ENCODE results near the gene CDC42.

DNA sequence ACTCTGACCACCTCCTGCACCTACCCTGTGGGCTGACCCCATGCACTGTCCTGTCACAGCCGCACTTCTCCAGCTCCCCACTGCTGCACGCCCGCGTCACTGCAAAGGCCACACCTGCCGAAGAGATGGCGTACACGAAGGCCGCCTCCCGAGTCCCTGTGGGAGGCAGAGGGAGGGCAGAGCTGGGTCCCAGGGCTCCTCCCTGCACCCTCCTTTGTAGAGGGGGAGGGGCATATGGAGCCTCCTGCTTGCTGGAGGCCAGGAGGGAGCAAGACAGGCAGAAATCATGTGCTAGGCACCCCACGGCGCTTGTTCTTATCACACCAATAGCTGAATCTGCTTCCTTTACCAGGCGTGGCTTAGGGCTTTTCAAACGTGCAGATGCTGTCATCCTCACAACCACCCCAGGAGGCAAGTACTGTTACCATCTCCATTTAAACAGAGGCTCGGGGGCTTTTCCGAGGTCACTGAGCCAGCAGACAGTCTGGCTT is 69.0 kb downstream of the CDC42 start:
- TF ChIP-seq, protein P1, sequence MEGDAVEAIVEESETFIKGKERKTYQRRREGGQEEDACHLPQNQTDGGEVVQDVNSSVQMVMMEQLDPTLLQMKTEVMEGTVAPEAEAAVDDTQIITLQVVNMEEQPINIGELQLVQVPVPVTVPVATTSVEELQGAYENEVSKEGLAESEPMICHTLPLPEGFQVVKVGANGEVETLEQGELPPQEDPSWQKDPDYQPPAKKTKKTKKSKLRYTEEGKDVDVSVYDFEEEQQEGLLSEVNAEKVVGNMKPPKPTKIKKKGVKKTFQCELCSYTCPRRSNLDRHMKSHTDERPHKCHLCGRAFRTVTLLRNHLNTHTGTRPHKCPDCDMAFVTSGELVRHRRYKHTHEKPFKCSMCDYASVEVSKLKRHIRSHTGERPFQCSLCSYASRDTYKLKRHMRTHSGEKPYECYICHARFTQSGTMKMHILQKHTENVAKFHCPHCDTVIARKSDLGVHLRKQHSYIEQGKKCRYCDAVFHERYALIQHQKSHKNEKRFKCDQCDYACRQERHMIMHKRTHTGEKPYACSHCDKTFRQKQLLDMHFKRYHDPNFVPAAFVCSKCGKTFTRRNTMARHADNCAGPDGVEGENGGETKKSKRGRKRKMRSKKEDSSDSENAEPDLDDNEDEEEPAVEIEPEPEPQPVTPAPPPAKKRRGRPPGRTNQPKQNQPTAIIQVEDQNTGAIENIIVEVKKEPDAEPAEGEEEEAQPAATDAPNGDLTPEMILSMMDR (conservative IDR thresholded peaks at IDR 0.05; ENCODE audit: low read depth, low read length): no peak
- no peak for TF ChIP-seq POLR2A (IDR thresholded peaks at IDR 0.05; ENCODE audit: low read depth, low read length)
- no peak for TF ChIP-seq SMC3 (IDR thresholded peaks at IDR 0.05; ENCODE audit: low read depth, low read length)
- TF ChIP-seq CHD1 (IDR thresholded peaks at IDR 0.05; ENCODE audit: low read depth, low read length): no peak
- no peak for TF ChIP-seq CEBPB (IDR thresholded peaks at IDR 0.05; ENCODE audit: low read depth, low read length)
- TF ChIP-seq, protein P2, sequence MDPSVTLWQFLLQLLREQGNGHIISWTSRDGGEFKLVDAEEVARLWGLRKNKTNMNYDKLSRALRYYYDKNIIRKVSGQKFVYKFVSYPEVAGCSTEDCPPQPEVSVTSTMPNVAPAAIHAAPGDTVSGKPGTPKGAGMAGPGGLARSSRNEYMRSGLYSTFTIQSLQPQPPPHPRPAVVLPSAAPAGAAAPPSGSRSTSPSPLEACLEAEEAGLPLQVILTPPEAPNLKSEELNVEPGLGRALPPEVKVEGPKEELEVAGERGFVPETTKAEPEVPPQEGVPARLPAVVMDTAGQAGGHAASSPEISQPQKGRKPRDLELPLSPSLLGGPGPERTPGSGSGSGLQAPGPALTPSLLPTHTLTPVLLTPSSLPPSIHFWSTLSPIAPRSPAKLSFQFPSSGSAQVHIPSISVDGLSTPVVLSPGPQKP (IDR thresholded peaks at IDR 0.05; ENCODE audit: borderline replicate concordance, low read depth, low read length): no peak
- no peak for TF ChIP-seq RCOR1 (IDR thresholded peaks at IDR 0.05; ENCODE audit: insufficient replicate concordance, low read length)
- TF ChIP-seq MAFK (IDR thresholded peaks at IDR 0.05; ENCODE audit: low read depth, low read length): no peak
- TF ChIP-seq, protein P3, sequence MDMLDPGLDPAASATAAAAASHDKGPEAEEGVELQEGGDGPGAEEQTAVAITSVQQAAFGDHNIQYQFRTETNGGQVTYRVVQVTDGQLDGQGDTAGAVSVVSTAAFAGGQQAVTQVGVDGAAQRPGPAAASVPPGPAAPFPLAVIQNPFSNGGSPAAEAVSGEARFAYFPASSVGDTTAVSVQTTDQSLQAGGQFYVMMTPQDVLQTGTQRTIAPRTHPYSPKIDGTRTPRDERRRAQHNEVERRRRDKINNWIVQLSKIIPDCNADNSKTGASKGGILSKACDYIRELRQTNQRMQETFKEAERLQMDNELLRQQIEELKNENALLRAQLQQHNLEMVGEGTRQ (IDR thresholded peaks at IDR 0.05; ENCODE audit: low read depth, low read length): no peak
- no peak for TF ChIP-seq RFX5 (IDR thresholded peaks at IDR 0.05; ENCODE audit: low read depth, low read length)
- no peak for TF ChIP-seq MAZ (IDR thresholded peaks at IDR 0.05; ENCODE audit: borderline replicate concordance, low read depth, low read length)
- no peak for TF ChIP-seq MXI1 (IDR thresholded peaks at IDR 0.05; ENCODE audit: borderline replicate concordance, low read depth, low read length)
- no peak for TF ChIP-seq RAD21 (IDR thresholded peaks at IDR 0.05; ENCODE audit: low read length)

Measured in IMR-90 (cell line).